OCI-M1 (cell line): Measurements from ENCODE around the gene ABHD15.

ENCODE experiments used
- DNase-seq: peaks from one replicate; lab custom pipeline; 2025; lab: John Stamatoyannopoulos, UW

ABHD15 gene

GRCh38 chr17:29518359-29518758 lies 48.5 kb downstream of the ABHD15 start:
- DNase-seq = no peak

DNA sequence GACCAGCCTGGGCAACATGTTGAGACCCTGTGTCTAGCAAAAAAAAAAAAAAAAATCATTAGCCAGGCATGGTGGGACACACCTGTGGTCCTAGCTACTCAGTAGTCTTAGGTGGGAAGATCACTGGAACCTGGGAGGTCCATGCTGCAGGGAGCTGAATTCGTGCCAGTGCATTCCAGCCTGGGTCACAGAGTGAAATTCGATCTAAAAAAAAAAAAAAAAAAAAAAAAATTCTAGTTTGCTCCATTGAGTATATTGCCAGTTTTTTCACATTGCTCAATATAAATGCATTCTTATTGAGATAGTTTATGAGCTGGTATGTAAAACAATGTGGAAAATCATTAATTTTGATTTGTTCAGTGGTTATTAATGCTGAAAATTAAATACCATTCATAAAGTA lies 52.0 kb downstream of the ABHD15 start:
- DNase-seq = no peak

- no peak for DNase-seq
Observed at GRCh38 chr17:29510953-29511352, 55.9 kb downstream of the ABHD15 start.
